Measurements from ENCODE around the gene EGLN2.

DNA sequence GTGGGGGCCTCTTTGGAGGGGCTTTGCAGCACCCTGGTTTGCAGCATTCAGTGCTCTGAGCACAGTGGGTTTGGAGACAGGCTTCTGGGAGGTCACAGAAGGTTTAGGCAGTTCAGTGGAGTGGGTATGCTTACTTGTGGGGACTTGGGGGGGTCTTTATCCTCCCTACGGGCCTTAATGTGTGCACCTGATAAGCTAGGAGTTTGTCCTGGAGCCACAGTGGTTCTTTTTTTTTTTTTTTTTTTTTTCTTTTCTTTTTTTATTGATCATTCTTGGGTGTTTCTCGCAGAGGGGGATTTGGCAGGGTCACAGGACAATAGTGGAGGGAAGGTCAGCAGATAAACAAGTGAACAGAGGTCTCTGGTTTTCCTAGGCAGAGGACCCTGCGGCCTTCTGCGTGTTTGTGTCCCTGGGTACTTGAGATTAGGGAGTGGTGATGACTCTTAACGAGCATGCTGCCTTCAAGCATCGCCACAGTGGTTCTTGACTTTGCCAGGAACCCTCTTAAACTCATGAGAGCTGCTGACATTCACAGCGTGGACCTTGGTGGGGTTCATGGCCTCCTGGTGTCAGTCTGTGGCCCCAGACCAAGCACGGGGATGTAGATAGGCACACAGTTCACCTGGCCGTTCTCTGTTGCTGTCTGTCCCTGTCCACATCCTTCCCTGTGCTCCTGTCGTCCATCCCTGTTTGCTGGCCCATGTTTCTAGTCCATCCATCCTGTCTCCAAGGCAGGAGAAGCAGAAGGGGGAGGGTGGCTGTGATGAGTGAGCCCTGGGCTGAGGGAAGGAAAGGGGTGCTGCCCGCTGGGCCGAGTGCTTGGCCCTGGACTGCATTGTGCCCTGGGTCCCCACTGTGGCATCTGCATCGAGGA lies 2.7 kb downstream of the EGLN2 start:
- TF ChIP-seq, protein P1, sequence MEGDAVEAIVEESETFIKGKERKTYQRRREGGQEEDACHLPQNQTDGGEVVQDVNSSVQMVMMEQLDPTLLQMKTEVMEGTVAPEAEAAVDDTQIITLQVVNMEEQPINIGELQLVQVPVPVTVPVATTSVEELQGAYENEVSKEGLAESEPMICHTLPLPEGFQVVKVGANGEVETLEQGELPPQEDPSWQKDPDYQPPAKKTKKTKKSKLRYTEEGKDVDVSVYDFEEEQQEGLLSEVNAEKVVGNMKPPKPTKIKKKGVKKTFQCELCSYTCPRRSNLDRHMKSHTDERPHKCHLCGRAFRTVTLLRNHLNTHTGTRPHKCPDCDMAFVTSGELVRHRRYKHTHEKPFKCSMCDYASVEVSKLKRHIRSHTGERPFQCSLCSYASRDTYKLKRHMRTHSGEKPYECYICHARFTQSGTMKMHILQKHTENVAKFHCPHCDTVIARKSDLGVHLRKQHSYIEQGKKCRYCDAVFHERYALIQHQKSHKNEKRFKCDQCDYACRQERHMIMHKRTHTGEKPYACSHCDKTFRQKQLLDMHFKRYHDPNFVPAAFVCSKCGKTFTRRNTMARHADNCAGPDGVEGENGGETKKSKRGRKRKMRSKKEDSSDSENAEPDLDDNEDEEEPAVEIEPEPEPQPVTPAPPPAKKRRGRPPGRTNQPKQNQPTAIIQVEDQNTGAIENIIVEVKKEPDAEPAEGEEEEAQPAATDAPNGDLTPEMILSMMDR (IDR thresholded peaks at IDR 0.05): no peak
- TF ChIP-seq POLR2A (IDR thresholded peaks at IDR 0.05): no peak

Data from body of pancreas (tissue), 4 donors.